MG63 (cell line): ENCODE data around the gene OR10G2. TPM values are rescaled to one million over a fixed set of nuclear protein-coding genes. Genes with fewer than 3 reads are reported as not detected.
"Not testable (repeated sequence)": the region's sequence is repeated elsewhere in the genome, so short reads cannot be mapped to it uniquely, and the experiment has no call there.

ENCODE experiments used
- DNase-seq: peaks from one replicate; pipeline ENCODE4 v3.0.0-alpha.2; 2020
- H3K27me3 ChIP-seq: fragments of 250-450 bp; sonication (Bioruptor Pico); 2 replicates; pipeline ENCODE4 v1.5.1; 2020; ENCODE audit warnings: mild to moderate bottlenecking, moderate library complexity
- H3K36me3 ChIP-seq: fragments of 250-450 bp; sonication (Bioruptor Pico); 2 replicates; pipeline ENCODE4 v1.5.1; 2020; ENCODE audit warnings: mild to moderate bottlenecking, moderate library complexity
- H3K4me3 ChIP-seq: fragments of 250-450 bp; sonication (Bioruptor Pico); 2 replicates; pipeline ENCODE4 v1.5.1; 2020; ENCODE audit warnings: mild to moderate bottlenecking, moderate library complexity
- H3K9me3 ChIP-seq: fragments of 250-450 bp; sonication (Bioruptor Pico); 2 replicates; pipeline ENCODE4 v1.5.1; 2020; ENCODE audit warnings: mild to moderate bottlenecking, moderate library complexity
- total RNA-seq: library from RNA; depleted of rRNA; stranded (reverse); fragments of >200 nt; shearing (Covaris generic); gene quantifications from 2 replicates; pipeline ENCODE4 v1.2.3, GENCODE V29; 2014; ENCODE audit warnings: low replicate concordance; rRNA removed

The OR10G2 gene
- total RNA-seq, 1 experiment from 2014 or later: not detected

- H3K36me3 ChIP-seq: no peaks in the 10 kb centered on the region
- no peaks in the 10 kb centered on the region for H3K27me3 ChIP-seq
- no peaks in the 10 kb centered on the region for H3K9me3 ChIP-seq
- DNase-seq: no peak
- H3K4me3 ChIP-seq: no peak overlapping the region
Observed at GRCh38 chr14:21626491-21627230, 8.1 kb downstream of the OR10G2 start.

- no peak for DNase-seq
- peaks cover 3% of the 10 kb centered on the region; the same call in 1 of the 2 replicates for H3K27me3 ChIP-seq
- no peak overlapping the region for H3K4me3 ChIP-seq
- no peaks in the 10 kb centered on the region for H3K36me3 ChIP-seq
- H3K9me3 ChIP-seq: no peaks in the 10 kb centered on the region
Observed at GRCh38 chr14:21617614-21618013, 17.1 kb downstream of the OR10G2 start.

- Histone ChIP-seq H3K27me3 (peaks cover 3% of the 10 kb centered on the region; the same call in 1 of the 2 replicates), H3K36me3 (no peaks in the 10 kb centered on the region), H3K9me3 (no peaks in the 10 kb centered on the region), H3K4me3 (no peak overlapping the region)
- no peak for DNase-seq
Observed at GRCh38 chr14:21614240-21614639, 20.5 kb downstream of the OR10G2 start.

GRCh38 chr14:21612324-21612723, 22.4 kb downstream of the OR10G2 start:
- Histone ChIP-seq H3K9me3 (no peaks in the 10 kb centered on the region), H3K4me3 (no peak overlapping the region), H3K36me3 (no peaks in the 10 kb centered on the region), H3K27me3 (peaks cover 3% of the 10 kb centered on the region; the same call in 1 of the 2 replicates)
- no peak for DNase-seq

- H3K36me3 ChIP-seq, H3K27me3 ChIP-seq, H3K9me3 ChIP-seq, H3K4me3 ChIP-seq, DNase-seq: not testable (repeated sequence)
Observed at GRCh38 chr14:21602181-21602580, 32.6 kb downstream of the OR10G2 start.

GRCh38 chr14:21589317-21589716, 45.4 kb downstream of the OR10G2 start:
- no peaks in the 10 kb centered on the region for H3K36me3 ChIP-seq
- no peaks in the 10 kb centered on the region; the same call in 1 of the 2 replicates for H3K27me3 ChIP-seq
- H3K4me3 ChIP-seq: no peak overlapping the region
- no peak for DNase-seq
- no peaks in the 10 kb centered on the region for H3K9me3 ChIP-seq

Other genes starting within 250 kb of the OR10G2 start
- 24.1 and 24.6 TPM in 2 replicates for gene CHD8, start 178.8 kb downstream of the OR10G2 start, total RNA-seq
- gene RAB2B, start 158.0 kb downstream of the OR10G2 start, total RNA-seq: 6.5 and 7.2 TPM in 2 replicates
- 26.9 and 75.1 TPM in 2 replicates for gene TOX4, start 157.7 kb downstream of the OR10G2 start, total RNA-seq
- 46.0 and 52.0 TPM in 2 replicates for gene METTL3, start 123.6 kb downstream of the OR10G2 start, total RNA-seq
- 0.36 and 0.81 TPM in 2 replicates for gene SALL2, start 108.6 kb downstream of the OR10G2 start, total RNA-seq
- not detected in 2 replicates for gene OR10G3, start 54.9 kb downstream of the OR10G2 start, total RNA-seq
- gene OR4E2, start 18.9 kb upstream of the OR10G2 start, total RNA-seq: not detected in 2 replicates
- not detected in 2 replicates for gene OR4E1, start 38.9 kb upstream of the OR10G2 start, total RNA-seq